Measurements from ENCODE around the gene IL12A. TPM values are rescaled to one million over a fixed set of nuclear protein-coding genes. Genes with fewer than 3 reads are reported as not detected.

IL12A gene
- not detected for total RNA-seq

DNA sequence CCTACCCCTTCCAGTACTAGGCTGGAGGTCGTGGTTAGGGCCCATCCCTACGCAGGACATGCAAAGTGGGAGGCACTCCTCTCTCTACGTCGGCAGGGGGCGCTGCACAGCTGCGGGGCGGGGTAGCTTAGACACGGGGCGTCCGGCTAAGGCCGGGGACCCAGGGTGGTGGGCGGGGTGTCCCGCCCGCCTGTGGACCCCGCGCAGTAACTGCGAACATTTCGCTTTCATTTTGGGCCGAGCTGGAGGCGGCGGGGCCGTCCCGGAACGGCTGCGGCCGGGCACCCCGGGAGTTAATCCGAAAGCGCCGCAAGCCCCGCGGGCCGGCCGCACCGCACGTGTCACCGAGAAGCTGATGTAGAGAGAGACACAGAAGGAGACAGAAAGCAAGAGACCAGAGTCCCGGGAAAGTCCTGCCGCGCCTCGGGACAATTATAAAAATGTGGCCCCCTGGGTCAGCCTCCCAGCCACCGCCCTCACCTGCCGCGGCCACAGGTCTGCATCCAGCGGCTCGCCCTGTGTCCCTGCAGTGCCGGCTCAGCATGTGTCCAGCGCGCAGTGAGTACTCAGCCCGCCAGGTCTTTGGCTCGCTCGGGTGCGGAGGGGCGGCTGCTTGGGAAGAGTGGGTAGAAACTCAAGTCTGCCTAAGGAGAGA is at the start of gene IL12A:
Gene IL12A, plus strand, starts transcription at position 219 of the 655 bp plus-strand sequence.
- TF ChIP-seq, protein P1, sequence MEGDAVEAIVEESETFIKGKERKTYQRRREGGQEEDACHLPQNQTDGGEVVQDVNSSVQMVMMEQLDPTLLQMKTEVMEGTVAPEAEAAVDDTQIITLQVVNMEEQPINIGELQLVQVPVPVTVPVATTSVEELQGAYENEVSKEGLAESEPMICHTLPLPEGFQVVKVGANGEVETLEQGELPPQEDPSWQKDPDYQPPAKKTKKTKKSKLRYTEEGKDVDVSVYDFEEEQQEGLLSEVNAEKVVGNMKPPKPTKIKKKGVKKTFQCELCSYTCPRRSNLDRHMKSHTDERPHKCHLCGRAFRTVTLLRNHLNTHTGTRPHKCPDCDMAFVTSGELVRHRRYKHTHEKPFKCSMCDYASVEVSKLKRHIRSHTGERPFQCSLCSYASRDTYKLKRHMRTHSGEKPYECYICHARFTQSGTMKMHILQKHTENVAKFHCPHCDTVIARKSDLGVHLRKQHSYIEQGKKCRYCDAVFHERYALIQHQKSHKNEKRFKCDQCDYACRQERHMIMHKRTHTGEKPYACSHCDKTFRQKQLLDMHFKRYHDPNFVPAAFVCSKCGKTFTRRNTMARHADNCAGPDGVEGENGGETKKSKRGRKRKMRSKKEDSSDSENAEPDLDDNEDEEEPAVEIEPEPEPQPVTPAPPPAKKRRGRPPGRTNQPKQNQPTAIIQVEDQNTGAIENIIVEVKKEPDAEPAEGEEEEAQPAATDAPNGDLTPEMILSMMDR (IDR thresholded peaks at IDR 0.05), result peak; percentile 85

DNA sequence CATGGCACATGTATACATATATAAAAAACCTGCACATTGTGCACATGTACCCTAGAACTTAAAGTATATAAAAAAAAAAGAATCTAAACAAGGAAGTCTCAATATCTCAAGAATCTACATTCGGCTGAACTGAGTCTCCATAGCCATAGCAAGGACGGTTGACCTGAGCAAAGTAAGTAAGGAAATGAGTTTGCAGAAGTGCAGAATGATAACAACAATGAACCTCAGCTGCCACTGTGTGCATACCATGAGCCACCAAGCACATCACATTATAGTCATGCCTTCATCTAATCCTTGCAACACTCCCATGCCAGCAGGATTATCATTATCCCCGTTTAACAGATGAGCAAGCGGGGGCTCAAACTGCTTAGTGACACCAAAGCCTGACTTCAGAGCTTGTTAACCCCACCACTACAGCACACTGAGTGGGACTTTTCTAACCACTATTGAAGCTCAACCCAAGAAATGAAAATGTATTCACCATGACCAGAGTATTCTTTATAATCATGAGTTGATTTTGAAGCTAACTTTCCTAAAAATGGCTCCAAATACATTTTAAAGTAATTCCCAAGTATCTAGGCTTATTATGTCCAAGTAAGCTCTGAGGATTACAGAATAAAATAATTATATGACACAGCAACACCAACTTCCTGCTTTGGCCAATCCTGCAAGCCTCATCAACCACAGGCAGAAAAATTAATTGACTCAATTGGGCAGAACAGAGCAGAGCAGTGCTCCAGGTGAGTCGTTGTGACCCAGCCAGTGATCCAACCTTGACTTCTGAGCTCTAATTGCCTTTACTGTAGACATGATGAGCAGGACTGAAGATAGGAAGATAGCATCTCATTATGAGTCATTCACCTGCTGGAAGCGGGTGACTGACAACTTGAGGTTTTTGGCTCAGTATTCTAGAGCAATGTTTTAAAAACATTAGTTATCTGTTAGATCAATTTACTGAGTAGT is 47.3 kb upstream of the IL12A start:
- H3K27me3 ChIP-seq (replicated peaks; ENCODE audit: insufficient read depth), result no peaks in the 10 kb centered on the region
- H3K36me3 ChIP-seq, result no peaks in the 10 kb centered on the region
- no peaks in the 10 kb centered on the region for H3K4me1 ChIP-seq (ENCODE audit: control insufficient read depth in 1 of 2, low read depth in 2 of 2)
- no peak overlapping the region for H3K4me3 ChIP-seq
- H3K27ac ChIP-seq, result no peak overlapping the region
- TF ChIP-seq, protein P1 (IDR thresholded peaks at IDR 0.05), result no peak
- ATAC-seq (ENCODE audit: insufficient number of reproducible peaks, low FRiP score, low read depth), result no peak
- no peaks in the 10 kb centered on the region for H3K9me3 ChIP-seq
- DNase-seq (ENCODE audit: low spot score), result no peak

More for the DNA sequence above, at the start of gene IL12A:
- Histone ChIP-seq H3K27me3 (replicated peaks; ENCODE audit: insufficient read depth) (no peaks in the 10 kb centered on the region), H3K4me1 (ENCODE audit: control insufficient read depth in 1 of 2, low read depth in 2 of 2) (peaks cover 0 to 12% of the 10 kb centered on the region in 2 donors), H3K36me3 (no peaks in the 10 kb centered on the region), H3K9me3 (no peaks in the 10 kb centered on the region), H3K4me3 (peak within 1 kb of the TSS; percentile 79), H3K27ac (no peak within 1 kb of the TSS)
- DNase-seq (ENCODE audit: low spot score) (peak; percentile 20), ATAC-seq (ENCODE audit: insufficient number of reproducible peaks, low FRiP score, low read depth) (peak; percentile 61)

DNA sequence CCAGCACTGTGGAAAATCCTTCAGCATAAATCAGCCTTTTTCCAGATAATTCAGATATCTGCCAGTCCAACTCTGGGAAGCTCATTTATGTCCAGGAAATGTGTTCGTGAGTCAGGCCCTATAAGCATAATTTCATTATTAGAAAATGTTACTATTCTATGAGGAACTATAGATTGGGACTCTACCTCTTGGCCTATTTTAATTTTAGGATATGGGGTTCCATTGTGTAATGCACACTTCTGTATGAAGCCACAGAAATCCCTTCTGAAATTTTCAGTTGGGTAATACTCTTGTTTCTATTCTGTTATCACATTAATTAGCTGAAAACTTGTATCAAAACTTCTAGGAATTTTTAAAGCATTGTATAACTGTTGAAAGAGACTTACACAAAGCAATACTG is 43.9 kb upstream of the IL12A start:
- no peak for DNase-seq (ENCODE audit: low spot score)
- Histone ChIP-seq H3K4me3 (no peak overlapping the region), H3K36me3 (no peaks in the 10 kb centered on the region), H3K4me1 (ENCODE audit: control insufficient read depth in 1 of 2, low read depth in 2 of 2) (no peaks in the 10 kb centered on the region), H3K27ac (no peak overlapping the region), H3K27me3 (replicated peaks; ENCODE audit: insufficient read depth) (no peaks in the 10 kb centered on the region), H3K9me3 (no peaks in the 10 kb centered on the region)
- no peak for ATAC-seq (ENCODE audit: insufficient number of reproducible peaks, low FRiP score, low read depth)
- TF ChIP-seq, protein P1 (IDR thresholded peaks at IDR 0.05), result no peak

DNA sequence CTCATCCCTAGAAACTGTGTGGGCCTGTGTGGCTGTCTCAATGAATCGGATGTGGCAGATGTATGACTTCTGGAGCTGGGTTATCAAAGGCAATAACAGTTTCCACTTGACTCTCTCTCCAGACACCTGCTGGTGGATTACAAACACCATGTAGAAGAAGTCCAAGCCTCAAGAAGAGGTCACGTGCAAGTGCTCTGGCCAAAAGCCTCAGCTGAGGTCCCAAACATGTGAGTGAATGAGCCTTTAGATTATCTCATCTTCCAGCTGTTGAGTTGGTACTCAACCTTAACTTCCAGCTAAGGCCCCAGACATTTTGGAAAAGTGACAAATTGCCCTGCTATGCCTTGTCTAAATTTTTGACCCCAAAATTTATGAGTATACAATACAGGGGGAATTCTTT is 42.7 kb upstream of the IL12A start:
- Histone ChIP-seq H3K27ac (no peak overlapping the region), H3K4me1 (ENCODE audit: control insufficient read depth in 1 of 2, low read depth in 2 of 2) (no peaks in the 10 kb centered on the region), H3K27me3 (replicated peaks; ENCODE audit: insufficient read depth) (no peaks in the 10 kb centered on the region), H3K4me3 (no peak overlapping the region), H3K36me3 (no peaks in the 10 kb centered on the region), H3K9me3 (no peaks in the 10 kb centered on the region)
- no peak for ATAC-seq (ENCODE audit: insufficient number of reproducible peaks, low FRiP score, low read depth)
- DNase-seq (ENCODE audit: low spot score), result no peak
- TF ChIP-seq, protein P1 (IDR thresholded peaks at IDR 0.05), result no peak

DNA sequence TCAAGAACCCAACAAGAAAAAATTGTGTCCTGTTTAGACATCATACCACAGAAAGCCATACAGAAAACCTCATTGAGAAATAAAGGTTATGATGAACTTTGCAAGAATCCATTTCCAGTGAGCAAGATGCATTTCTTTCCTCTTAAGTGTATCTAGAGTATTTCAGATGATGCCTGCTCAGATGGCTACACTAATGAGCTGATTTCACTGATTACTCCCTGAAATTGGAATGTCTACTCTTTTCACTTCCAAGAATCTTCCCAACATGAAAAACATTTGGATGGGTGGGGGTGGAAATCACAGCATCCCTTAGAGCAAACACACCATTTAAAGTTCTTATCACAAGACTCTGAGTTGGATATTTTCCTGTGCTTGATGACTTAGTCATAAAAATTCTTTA is 41.4 kb upstream of the IL12A start:
- Histone ChIP-seq H3K27me3 (replicated peaks; ENCODE audit: insufficient read depth) (no peaks in the 10 kb centered on the region), H3K4me3 (no peak overlapping the region), H3K27ac (no peak overlapping the region), H3K36me3 (no peaks in the 10 kb centered on the region), H3K4me1 (ENCODE audit: control insufficient read depth in 1 of 2, low read depth in 2 of 2) (no peaks in the 10 kb centered on the region), H3K9me3 (no peaks in the 10 kb centered on the region)
- DNase-seq (ENCODE audit: low spot score), result no peak
- TF ChIP-seq, protein P1 (IDR thresholded peaks at IDR 0.05), result no peak
- ATAC-seq (ENCODE audit: insufficient number of reproducible peaks, low FRiP score, low read depth), result no peak
